ENCODE measurements around the gene CBX2.

DNA sequence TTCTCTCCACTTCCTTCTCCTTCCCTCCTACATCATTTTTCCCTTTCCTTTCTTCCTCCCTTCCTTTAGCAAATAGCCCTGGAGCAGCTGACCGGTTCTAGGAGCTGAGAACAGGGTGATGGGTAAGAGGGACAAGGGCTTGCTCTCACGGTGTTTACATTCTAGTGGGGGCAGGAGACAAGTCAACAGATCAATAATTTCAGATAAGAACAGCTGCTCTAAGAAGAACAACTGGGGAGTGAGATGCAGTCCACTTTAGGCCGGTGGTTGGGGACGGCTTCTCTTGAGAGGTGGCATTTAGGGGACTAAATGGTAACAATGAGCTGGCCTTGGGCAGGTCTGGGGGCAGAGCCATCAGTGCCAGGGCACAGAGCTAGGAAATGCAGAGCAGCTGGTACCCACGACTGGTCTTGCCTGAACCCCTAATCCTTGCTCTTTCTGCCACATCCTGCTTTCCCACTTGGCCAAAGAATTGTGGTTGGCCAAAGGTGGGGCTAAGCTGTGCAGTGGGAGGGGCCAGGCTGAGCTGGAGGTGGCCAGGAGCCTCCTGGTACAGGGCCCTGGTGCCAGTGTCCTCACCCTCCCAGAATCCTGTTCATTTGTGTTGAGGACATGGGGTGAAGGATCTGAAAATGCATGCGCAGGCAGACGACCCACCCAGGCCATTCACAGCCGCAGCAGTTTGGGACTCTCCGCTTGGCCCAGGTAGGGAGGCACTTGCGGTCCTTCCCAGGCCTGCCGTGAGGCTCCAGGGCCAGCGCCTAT lies 43.6 kb downstream of the CBX2 start:
- no peak for TF ChIP-seq POLR2A (IDR thresholded peaks at IDR 0.05)
- TF ChIP-seq CTCF (IDR thresholded peaks at IDR 0.05): no peak
